NCI-H2081 (cell line): ENCODE results near the gene CUX1.

Experiments used
- DNase-seq, 2 experiments: peaks; one replicate each; lab custom pipeline; 2025; lab: John Stamatoyannopoulos, UW

Gene CUX1

GRCh38 chr7:102244601-102245000 lies 427.2 kb downstream of the CUX1 start:
- no peak for DNase-seq

- DNase-seq = no peak
These were observed 430.6 kb downstream of the CUX1 start for GRCh38 chr7:102248081-102248455.

- no peak for DNase-seq
These were observed 431.3 kb downstream of the CUX1 start for GRCh38 chr7:102248456-102249395.

- DNase-seq = no peak
These were observed 434.3 kb downstream of the CUX1 start for GRCh38 chr7:102251531-102252365.

GRCh38 chr7:102252366-102252982 lies 435.0 kb downstream of the CUX1 start:
- DNase-seq = no peak

- no peak for DNase-seq
These were observed 435.9 kb downstream of the CUX1 start for GRCh38 chr7:102253066-102253972.

GRCh38 chr7:102253973-102254370 lies 436.5 kb downstream of the CUX1 start:
- DNase-seq = no peak

GRCh38 chr7:102254521-102254920 lies 437.1 kb downstream of the CUX1 start:
- no peak for DNase-seq

- DNase-seq = no peak
These were observed 438.1 kb downstream of the CUX1 start for GRCh38 chr7:102255501-102255900.

GRCh38 chr7:102255916-102256315 lies 438.5 kb downstream of the CUX1 start:
- no peak for DNase-seq

- no peak for DNase-seq
These were observed 440.8 kb downstream of the CUX1 start for GRCh38 chr7:102258073-102258748.

GRCh38 chr7:102258749-102259107 lies 441.3 kb downstream of the CUX1 start:
- DNase-seq = no peak

- no peak for DNase-seq
These were observed 443.4 kb downstream of the CUX1 start for GRCh38 chr7:102260856-102261255.

GRCh38 chr7:102261451-102261850 lies 444.0 kb downstream of the CUX1 start:
- DNase-seq = no peak

- no peak for DNase-seq
These were observed 445.1 kb downstream of the CUX1 start for GRCh38 chr7:102262546-102262945.

GRCh38 chr7:102264367-102264891 lies 447.0 kb downstream of the CUX1 start:
- DNase-seq = no peak

GRCh38 chr7:102266541-102266940 lies 449.1 kb downstream of the CUX1 start:
- no peak for DNase-seq

GRCh38 chr7:102268635-102269034 lies 451.2 kb downstream of the CUX1 start:
- DNase-seq = no peak

GRCh38 chr7:102270178-102270887 lies 452.9 kb downstream of the CUX1 start:
- no peak for DNase-seq
